HG03280 (cell line): ENCODE data around the gene SGTA.

Experiments used
- ATAC-seq: cut with Tn5 transposase; IDR thresholded peaks from one replicate; pipeline ENCODE4 v1.9.1; 2021; ENCODE audit warnings: mild to moderate bottlenecking, moderate library complexity; ENCODE audit not compliant: unreplicated experiment

SGTA gene

DNA sequence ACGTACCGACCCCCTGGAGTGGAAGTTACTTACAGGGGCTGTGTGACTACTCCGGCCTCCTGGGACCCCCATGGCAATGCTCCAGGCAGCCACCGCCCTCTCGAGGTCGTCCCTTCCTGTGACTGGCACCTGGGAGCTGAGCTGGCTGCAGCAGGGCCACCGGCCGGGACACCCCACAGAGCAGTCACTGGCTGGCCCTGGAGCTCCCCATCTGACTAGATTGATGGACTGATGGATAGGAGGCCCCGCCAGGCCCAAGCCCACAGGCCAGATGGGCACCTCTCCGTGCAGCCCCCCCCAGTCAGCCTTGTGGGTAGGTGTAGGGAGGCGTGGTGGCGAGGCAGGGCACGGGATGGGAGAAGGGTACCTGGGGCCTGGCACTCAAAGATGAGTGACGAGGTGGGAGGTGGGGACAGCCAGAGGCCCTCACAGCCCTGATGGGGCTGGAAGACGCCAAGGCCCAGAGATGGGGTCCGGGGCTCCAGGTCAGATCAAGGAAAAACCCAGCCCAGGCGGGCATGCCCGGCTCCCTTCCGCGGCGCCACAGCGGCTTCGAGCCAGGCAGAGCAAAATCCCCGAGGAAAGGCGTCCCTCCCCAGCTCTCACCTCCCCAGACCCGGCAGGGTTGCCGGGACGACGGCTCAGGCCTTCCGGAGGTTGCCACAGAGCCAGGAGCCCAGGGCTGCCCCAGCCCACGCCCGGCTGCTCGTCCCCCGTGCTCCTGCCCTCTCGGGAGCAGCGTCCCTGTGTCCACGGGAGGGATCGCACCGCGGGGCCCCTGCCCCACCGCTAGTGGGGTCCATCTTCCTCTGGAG, 51.7 kb downstream of the SGTA start:
- ATAC-seq = no peak

DNA sequence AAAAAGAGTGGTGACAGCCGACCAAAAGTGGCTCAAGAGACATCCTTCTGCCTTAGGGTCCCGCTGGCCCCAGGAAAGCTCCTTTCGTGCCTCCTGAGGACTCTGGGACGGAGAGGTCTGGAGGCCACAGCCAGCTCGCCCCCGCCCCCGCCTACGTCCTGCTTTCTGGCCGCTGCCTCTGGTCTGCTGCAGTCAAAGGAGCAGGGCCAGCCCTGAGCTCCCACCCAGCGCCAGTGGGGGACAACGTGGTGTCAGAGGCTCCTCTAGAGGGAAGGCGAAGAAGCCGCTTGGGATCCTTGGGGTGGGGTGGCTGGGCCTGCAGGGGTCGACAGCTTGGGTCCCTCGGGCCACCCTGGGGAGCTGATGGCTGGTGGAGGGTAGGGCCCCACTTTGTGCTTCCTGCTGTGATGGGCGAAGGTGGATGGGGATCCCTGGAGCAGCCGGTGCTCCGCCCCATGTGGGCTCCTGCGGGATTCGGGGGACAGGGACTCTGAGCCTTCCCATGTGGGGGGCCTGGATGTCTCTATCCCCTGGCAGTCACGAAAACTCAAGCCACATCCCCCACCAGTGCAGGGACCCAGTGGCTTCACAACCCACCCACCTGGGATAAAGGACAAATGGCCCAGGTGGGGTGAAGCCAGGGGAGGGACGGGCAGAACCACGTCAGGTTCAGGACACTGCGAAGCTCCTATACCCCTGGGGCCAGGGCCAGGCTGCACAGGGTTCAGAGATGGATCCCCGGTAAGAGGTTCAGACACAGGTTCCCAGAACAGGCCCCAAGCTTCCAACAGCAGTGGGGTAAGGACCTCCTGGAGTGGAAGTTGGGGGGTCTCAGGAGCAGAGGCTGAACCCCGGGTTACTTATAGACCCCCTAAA, 52.9 kb downstream of the SGTA start:
- no peak for ATAC-seq

DNA sequence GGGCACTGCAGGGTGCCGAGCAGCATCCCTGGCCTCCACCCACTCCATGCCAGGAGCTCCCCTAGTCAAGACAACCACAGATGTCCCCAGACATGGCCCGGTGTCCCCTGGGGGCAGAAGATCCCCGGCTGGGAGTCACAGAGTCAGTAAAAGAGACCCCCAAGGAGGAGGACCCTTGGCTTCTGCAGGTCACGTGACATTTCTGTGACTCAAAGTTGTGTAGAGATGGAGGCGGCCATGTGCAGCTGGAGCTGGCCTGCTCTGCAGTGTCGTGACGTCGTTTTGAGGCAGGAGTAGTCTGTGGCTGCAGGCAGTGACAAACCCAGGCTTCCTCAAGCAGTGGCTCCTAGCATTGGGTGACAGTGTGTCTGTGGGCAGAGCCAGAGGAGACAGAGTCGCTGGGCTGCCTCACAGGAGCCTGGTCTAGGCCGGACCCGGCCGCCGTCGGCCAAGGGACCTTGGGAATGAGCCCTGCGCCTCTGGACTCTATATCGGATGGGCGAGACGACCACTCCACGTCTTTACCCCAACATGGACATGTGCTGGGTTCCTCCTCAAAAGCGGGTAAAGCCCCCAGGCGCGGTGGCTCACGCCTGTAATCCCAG, 54.2 kb downstream of the SGTA start:
- ATAC-seq = no peak

DNA sequence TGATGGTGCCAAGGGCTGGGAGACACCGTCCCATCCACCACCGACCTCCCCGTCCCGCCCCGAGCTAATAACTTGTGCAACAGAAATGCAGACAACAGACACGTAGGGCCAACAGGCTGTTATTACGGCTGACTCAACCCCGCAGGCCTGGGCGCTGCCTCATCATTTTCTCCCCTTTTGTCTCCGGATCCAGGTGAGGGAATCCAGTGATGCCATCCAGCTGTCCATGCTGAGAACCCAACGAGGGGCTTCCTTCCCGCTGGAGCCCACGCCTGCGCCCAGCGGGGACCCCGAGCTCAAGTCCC, 55.5 kb downstream of the SGTA start:
- no peak for ATAC-seq

DNA sequence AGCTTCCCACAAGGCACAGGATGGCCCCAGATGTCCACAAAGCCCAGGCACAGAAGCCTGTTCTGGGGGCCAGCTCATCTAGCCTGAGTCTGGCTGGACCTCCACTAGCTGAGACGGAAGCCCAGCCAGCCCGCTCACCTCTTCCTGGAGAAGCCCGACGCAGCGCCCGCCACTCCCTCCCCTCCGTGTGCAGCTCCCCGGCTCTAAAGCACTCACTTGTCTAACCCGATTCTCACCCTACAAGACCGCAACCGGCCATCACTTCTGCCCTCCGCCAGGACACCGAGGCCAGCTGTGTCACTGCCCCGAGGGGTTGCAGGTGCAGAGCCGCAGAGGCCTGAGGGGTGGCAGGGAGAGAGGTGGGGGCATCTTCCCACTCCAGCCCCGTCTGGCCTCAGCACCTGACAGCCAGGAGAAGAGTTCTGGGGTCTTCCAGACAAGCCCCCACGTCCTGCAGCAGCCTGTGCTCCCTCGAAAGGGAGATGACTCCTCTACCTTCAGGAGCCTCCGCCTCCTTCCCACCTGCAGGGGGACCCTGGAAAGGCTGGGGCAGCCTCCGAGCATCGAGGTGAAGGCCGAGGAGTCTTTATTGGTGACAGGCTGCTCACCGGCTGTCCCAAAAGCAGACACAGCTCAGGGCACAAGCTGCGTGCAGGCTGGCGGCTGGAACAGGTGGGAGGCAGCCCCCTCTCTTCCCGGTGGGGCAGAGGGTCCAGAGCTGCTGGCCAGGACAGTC, 56.0 kb downstream of the SGTA start:
- no peak for ATAC-seq

DNA sequence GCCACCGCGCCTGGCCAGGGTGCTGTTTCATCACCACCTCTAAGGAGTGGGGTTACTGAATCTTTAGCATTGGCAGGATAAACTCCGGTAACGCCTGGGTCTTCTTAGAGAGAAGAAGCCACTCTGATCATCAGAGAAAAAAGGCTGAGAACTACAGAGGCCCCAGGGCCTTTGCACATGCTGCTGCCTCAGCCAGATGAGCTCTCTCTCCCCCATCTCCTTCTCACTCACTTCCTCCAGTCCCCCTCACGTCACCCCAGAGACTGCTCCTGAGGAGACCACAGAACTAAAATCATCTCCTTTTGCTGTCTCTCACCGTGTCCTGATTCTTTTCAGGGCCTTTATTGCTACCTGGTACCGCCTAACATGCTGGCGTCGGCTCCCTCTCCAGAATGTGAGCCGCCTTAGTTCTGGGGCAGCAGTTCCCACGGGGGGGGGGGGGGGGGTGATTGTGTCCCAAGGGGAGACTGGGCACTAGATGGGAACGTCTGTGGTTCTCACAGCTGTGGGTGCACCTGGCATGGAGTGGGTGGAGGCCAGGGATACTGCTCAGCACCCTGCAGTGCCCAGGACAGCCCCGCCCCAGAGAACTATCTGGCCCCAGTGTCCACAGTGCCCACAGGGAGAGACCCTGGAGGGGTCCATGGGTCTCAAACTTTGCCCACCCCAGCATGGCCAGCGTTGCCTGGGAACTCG, 56.8 kb downstream of the SGTA start:
- no peak for ATAC-seq

DNA sequence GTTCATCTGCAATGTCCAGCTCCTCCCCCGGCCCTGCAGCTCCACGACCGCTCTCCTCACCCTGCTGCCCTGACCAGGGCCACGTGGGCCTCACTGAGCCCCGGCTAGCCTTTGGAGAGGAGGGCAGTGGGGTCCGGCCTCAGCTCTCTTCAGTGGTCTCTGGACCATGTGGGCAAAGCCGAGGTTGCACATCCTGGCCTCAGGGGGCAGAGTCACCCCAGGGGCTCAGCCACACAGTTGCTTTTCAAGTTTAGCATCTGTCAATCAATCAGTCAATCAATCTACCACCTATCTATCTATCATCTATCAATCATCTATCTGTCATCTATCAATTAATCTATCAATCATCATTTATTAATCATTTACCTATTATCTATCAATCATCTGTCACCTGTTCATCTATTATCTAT, 58.9 kb downstream of the SGTA start:
- no peak for ATAC-seq

DNA sequence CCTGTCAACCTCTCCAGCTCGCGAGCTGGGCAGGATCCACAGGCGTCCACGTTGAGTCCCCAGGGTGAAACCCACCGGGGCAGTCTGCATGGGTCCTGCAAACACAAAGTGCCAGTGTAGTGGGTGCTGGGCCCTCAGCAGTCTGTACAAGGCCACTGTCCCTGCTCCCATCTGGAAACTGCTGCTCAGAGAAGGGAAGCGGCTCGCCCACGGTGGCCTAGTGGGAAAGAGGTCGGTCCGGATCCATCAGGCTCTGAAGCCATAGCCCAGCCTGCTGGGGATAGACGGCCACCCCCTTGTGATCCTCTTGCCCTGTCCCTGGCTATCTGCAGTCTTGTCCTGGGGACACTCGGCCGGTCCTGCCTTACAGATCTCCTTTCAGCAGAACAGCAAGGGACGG, 59.3 kb downstream of the SGTA start:
- ATAC-seq = no peak

DNA sequence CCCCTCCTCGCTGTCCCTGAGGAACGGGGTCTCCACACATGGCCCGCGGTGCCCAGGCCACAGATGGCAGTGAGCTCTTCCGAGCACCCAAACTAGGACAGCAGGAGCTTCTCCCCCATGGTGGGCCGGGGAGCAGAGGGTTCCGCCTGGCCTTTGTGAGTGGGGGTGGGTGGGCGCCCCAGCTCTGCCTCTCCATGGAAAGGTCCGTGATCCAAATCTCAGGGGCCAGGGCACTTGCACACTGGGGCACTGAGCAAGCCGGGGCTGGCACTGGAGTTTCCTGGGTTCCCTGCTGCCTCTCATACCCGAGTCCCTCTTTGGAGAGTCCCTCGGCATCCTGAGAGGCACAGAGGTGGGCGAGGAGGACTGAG, 59.7 kb downstream of the SGTA start:
- ATAC-seq = no peak

DNA sequence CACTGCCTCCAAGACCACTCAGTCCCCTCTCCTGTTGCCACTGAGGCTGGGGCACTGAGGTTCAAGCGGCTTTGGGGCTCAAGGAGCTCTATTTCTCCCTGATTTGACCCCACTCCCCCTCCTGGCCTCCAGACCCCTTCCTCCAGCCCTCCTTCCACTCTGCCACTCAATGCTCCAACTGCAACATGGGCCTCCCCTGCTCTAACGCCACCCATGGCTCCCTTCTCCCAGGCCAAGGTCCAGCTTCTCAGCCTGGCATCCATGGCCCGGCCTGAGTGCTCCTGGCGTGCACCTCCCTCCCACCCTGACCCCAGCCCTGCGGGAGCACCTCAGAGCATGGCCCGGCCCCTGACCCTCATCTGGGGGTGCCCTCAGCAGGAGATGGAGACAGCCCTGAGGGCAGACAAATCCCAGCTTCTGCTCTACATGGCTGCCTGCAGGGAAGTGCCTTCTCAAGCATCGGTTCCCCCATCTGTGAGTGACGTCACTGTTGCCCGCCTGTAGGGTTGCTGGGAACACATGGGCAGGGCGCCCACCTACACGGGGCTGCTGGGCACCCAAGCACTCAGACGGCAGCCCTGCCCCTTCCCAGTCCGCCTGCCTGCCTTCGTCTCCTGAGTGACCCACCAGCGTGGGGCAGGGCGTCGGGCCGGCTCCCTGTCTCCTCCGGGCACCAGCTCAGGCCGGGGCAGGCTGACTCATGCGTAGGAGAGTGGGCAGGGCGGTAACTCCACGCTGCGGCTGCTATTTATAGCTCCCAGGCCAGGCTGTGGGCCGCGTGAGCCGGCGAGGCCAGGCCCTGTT, 60.3 kb downstream of the SGTA start:
- ATAC-seq = no peak

DNA sequence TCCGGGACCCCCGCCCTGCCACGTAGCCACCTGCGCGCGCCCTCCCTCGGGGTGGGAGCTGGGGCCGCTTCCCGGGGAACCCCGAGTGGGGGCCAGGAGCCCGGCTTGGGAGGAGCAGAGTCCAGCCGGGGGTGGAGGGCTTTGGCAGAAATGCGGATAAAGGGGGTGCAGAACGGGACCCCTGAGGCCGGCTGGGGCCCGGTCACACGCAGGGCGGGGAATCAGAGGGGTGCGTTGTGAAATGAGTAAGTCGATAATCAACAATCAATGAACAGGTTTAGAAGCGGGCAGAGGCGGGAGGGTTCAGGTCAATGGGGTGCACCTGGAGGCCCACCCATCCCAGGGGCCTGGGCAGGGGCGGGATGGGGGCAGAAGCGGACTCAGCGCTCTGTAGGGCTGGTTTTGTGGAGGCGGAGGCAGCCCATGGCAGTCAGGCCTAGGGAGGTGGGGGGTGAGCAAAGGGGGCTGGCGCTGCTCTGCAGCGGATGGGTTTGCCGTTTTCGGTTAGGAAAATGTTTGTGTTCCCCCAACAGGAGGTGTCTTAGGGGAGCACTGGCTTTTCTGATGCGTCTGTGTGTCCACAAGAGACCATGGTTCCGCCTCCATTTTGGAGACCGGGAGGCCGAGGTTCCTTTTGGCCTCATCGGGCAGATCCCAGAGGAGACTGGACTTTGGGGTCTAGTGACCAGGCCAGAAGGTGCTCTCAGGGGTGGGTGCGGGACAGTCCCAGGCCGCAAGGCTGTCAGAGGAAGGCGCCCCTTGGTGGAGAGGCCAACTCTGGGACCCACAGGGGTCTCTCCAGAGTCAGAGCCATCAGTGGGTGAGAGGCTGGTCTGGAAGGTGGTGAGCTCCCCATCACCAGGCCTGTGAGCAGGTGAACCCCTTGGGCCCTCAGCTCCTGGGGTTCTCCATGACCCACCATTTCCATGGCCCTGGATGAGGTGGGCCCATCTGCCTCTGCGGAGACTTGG, 61.2 kb downstream of the SGTA start:
- ATAC-seq = no peak

DNA sequence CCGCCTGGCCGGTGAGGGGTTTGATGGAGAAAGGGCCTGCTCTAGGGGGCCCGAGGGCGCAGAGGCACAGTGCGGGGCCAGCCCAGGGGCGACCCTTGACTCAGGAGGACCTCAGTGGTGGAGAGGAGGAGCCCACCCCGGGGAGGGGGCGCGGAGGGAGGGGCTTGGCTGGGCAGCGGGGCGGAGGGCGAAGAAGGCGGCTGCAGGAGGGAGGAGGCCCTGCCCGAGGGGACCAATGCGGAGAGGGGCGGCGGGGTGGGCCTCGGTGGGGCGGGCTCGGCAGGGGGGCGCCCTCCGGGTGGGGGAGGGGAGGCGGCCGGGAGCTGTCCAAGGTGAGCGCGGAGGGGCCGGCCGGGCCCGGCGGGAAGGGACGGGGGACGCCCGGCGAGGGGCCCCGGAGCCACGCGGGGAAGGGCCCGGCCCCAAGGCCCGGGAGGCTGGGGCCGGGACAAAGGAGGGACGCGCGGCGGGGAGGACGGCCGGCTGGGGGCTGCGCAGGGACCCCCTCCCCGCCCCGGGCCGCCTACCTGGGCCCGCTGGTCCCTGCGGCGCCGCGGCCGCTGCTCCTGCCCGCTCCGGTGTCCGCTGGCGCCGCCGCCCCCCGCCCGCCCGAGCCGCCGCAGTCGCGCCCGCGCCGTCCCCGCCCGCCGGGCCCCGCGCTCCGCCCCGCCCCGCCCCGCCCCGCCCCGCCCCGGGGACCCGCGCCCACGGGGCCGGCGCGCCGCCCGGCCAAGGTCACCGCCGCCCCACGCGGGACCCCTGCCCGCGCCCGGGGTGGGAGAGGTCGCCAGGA, 62.1 kb downstream of the SGTA start, which contains the start of gene DIRAS1:
Gene DIRAS1, minus strand, starts transcription at position 596 of the 793 bp plus-strand sequence. CDS start 3,566 bp downstream, outside the sequence.
- no peak for ATAC-seq

DNA sequence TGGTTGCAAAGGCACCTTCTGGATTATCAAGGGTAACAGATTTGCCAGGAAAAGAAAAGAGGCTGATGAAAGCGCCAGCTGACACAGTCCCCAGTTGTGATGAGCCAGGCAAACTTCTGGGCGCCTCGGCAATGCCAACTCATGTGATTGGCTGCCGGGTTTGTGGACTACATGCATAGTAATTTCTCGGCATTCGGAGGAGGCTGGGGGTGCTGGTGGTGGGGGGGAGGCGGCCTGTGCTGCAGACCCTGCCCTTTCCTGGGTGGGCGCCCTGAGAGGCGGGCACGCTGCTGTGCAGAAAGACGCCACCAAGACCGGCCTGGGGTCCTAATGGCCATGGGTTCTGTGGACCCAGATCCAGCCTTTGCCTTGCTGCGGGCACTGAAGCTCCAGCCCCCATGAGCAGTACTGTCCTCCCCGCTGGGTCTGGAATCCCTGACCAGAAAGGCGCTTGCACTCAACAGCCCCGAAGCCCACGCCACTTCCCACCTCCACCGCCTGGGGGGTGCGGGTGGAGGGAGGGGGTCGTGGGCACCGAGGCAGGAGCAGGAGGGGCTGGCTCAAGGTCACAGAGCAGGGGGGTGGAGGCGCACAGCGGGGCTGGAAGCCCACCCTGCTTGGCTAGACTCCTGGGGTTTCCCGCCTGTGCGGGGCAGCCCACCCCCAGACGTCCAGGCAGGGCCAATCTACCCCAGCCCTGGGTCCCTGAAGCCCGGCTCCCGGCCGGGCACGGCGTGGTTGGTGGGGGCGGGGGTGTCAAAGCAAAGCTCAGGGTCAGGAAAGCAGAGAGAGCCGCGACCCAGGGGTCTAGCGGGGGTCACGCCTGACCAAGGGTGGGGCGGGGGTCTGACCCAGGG, 62.9 kb downstream of the SGTA start:
- ATAC-seq = no peak

DNA sequence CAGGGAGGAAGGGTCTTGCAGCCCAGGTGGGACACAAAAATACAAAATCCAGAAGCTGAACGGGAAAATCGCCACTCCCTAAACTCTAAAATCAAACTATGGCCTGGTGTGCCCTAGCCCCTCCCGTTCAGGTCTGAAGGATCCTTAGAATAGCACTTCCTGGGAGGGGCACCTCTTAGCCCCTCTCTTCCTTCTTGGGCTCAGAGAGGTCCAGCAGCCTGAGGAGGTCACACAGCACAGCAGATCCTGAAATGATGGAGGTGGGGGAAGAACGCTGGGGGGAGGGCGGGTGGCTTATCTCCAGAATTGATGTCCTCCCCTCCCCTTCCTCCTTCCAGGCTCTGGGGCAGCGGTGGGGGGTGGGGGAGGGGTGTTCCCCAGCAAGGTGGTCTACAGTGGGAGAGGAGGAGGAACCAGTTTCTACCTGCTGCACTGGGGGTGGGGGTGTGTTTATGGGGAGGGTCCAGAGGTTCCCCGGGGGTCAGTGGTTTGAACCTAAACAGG, 63.8 kb downstream of the SGTA start:
- no peak for ATAC-seq

DNA sequence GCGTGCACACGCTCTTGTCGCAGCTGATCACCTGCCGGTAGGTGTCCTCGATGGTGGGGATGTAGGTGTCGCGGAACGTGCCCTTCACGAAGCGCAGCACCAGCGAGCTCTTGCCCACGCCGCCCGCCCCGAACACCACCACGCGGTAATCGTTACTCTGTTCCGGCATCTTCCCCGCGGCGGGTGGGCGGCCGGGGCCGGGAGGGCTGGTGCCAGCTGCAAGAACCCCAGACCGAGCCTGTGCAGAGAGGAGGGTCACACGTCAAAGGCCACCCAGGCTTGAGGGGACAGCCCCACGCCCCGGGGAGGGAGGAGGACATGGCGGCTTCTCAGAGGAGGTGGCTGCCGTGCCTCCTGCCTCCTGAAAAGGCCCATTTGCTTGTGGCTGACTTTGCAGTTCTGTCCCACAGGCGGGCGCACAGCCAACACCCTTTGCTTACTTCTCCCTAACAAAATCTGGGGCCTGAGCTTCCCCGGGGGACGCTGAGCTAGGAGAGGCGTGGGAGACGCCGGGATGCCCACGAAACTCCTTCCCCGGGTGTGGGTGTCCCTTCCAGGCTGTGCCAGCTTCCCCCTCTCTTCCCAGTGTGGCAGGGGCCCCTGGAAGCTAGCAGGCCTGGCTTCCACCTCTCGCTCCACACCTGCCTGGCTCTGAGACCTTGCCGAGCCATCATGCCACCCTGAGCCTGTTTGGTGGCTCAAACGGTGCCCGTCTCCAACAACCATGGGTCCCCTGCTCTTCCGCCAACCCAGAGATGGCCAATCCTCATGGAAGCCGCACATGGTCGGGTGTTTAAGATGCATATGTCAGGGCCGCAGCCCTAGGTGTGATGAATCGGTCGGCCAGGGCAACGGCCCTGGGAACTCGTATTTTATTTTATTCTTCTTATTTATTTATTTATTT, 65.2 kb downstream of the SGTA start:
- ATAC-seq = no peak
